Activated naive CD4-positive, alpha-beta T cell (primary cell): ENCODE data around the gene CLN6.

ENCODE experiments used
- DNase-seq, 4 experiments: peaks; one replicate each; lab custom pipeline; 2025; lab: John Stamatoyannopoulos, UW

The CLN6 gene

GRCh38 chr15:68229386-68230156 lies at the start of gene CLN6:
TSS of gene CLN6 (minus strand) at chr15:68229728. CDS start at chr15:68229584, 144 bp downstream.
- peak; percentile 59 to 81 (median 67) for DNase-seq

DNA sequence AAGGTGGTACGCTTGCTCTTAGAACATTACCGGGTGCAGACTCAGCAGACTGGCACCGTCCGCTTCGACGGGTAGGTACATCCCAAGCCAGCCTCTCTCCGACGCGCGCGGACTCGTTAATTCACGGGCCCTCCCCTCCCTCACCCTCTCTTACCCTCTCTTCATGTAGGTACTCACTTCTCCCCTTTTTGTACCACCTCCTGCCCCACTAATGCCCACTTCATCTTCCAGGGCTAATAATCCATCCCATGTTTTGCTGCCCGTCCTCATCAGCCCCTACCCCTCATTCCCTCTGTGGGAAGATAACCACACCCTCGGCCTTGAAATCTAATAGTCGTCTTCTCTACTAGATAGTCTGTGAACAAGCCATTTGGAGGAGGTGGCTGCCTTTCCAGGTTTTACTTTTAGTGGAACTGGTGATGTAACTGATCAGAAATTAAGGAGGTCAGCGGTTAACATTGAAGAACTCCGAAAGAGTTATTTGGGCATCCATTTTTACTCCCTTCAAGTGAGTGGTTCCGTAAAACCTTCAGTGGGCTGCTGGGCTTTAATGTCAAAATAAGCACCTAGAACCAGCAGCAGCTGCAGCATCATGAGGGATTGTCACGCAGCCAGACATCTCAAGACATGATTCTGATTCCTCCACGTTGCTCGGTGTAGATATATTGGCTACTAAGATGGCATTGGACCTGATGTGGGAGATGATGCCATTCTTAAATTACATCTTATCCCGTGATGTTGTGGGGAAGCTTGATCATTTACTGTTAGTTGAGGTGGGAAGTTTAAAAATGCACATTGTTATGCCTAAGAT lies 49.3 kb upstream of the CLN6 start:
- DNase-seq: no peak

DNA sequence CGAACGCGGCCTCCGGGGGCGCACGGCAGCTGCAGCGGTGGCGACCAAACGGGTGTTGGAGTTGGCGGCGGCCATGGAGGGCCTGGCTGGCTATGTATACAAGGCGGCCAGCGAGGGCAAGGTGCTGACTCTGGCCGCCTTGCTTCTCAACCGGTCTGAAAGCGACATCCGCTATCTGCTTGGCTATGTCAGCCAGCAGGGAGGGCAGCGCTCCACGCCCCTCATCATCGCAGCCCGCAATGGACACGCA lies 48.7 kb upstream of the CLN6 start:
- DNase-seq: peak in 1 of 4 experiments; percentile 46

DNA sequence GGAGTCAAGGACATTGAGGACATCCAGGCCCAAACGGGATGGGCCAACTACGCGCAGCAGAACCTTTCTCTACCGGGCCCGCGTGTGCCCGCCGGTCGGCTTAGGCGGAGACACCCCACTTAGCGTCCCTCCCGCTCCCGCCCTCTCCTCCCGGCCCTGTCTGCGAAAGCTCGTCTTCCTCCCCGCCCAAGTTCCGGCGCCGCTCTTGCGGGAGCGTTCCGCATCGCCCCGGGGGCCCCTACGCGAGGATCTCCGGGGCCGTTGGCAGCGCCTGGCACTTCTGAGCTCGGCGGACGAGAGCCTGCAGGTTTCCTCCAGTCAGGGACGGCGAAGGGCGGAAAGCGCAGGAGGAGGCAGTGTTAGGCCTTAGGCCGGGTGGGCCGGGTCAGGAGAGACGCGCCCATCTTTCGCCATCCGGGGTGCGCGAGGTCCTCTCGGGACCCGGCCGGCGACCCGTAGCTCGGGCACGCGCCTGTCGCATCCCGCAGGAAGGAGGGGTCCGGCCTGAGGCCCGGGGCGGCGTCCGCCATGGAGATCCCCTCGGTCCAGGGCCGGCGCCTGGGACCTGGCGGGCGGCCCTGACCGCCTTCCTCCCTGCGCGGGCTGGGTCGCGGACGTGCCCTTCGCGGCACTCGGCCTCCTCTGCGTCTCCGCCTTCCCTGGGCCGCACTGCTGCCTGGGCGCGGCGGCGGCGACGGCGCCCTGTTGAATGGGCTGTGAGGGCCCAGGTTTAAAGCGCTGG lies 48.2 kb upstream of the CLN6 start, which contains the start of gene FEM1B:
FEM1B (plus strand) TSS at position 143 of the 742 bp plus-strand sequence. CDS start 673 bp downstream, outside the sequence.
- peak; percentile 79 to 86 (median 82) for DNase-seq

DNA sequence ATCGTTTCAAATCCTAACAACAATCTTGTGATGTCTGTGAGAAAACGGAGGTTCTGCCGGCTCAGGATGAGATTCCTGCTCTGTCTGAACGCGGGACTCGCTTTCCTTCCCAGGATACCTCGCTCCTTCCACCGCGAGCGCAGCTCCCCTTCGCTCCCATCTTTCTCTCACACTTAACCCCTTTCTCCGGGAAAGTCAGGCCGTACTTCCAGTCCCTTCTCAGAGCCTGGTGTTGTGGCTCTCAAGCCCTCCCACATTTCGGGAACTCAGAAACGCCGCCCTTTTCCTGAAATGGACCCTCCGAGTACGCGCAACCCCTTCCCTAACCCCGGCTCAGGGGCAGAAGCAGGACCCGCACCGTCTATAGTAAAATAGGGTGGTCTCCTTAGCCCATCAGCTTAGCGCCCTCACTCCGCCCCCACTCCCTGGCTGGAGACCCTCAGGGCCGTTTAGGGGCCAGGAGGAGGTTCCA lies 47.6 kb upstream of the CLN6 start:
- no peak for DNase-seq

DNA sequence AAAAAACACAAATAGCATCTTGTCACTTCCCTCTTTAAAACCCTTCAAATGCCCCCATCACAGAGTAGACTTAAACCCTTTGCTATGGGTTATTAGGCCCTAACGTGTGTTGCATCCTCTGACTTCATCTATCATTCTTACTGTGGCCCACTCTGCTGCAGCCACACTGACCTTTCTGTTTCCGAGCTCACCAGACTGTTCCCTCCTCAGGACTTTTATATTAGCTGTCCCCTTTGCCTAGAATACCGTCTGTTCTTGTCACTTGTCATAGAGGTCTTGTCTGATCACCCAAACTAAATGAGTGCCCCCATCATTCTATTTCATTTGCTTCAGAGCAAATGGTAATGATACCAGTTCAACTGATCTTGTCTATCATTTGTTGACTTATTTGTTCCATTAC lies 47.1 kb upstream of the CLN6 start:
- no peak for DNase-seq

DNA sequence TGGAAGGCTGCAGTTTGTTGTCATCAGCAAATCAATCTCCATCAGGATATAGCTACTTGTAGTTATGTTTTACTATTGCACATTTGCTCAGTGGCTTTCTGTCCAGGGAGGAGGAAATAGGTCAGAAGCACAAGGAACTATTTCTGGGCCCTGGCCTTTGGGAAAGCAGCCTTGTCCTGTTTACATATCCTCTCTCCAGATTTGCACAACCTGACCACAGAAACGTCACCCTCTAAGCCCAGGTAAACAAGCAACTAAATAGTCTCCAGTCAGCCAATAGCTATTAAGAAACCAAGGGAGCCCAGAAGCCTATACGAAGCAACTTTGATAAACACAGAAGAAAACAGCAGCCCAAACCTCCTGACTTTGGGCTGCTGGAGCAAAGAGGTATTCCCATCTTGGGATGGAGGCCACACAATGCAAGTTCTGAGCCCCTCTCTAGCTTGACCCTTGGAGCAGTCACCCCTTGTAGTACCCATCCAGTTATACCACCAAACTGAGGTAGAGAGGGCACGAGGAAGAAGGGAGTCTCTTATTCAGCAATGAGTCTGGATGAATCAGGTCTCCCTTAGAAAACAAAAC lies 45.7 kb upstream of the CLN6 start:
- DNase-seq: no peak

GRCh38 chr15:68274201-68274848 lies 44.8 kb upstream of the CLN6 start:
- DNase-seq: no peak

DNA sequence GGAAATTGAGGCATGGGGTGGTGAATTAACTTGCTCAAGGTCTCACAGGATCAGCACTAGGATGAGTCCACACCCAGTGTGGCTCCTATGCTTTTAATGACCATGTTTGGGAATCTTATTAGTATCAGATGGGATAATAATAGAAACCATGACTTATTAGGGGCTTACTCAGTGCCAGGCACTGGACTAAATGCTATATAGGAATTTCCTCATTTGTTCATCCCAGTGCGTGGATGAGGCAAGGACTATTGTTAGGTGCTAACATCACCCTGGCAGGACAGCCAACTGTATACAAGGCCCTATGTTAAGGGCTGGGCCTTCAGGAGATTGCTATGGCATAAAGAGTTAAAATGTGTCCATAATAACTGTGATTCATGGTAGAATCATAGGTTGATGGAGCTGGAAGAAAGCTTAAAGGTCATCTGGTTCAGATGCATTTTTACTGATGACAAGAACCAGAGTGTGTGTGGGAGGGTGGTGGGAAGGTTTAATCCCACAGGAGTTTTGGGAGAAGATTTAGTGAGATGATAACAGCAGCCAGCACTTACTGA lies 43.3 kb upstream of the CLN6 start:
- no peak for DNase-seq

DNA sequence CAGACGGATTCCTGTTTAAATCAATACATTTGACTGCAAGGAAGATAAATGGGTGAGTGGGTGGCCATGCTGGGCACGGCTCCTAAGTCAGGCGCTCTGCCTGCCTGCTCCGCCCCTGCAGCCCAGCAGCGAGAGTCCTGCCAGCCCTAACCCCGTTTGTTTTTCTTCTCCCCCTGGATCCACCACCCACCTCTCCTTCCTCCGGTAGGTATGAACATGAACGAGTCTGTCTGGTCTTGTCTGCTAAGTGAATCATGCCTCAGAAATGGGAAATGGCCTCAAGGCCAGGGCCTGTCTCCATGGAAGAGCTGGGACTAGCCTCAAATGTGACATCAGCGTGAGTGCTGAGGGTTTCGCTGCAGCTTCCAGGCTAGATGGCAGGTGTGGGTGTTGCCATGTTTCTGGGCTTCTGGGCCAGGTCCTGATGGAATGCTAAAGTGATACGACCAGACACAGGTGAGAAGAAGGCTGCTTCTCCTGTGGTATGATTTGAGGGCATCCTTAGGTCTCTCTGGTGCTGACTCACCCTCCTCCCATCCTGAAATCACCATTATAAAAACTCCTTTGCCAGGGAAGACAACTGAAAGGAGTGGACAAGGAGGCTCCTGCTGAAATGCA lies 42.4 kb upstream of the CLN6 start:
- DNase-seq: no peak

DNA sequence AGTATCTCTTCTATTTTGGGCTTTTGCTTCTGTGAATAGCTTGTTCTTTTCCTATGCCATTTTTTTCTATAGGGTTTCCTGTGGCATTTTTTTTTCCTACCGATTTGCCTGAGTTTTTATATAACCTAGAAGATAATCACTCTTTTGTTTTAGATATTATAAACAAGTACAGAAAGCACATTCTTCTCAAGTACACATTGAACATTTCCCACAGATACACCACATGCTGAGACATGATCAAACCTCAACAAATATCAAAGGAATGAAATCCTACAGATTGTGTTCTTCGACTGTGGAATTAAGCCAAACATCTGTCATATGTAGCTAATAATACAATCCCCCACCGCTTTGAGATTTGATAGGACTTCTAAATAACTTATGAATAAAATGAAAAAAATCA lies 38.9 kb upstream of the CLN6 start:
- DNase-seq: no peak

DNA sequence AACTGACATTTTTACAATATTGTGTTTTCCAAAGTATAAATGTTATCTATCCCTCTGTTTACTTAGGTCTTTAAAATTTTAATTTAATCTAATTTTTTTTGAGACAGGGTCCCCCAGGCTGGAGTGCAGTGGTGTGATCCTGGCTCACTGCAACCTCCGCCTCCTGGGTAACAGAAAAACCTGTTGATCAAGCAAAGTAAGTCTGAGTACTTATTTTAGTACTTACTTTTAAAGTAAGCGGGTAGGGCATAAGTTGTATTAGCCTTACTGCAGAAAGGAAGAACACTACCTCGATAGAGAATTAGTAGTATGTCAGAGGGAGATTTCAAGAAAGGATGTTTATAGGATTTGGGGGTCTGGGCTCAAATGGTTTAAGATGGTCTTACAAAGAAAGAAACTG lies 36.1 kb upstream of the CLN6 start:
- no peak for DNase-seq

DNA sequence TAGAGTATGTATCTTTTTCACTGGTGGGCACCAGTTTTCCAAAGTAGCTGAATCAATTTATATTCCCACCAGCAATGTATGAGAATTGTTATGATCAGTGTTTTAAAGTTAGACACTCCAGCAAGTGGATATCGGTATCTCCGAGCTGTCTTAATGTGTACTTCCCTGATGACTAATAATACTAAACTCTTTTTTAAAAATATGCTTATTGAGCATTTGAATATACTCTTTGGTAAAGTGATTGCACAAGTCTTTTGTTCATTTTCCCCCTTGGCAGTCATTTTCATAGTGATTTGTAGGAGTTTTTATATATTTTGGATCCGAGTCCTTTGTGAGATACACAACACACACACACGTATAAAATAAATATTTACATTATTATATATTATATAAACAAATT lies 35.6 kb upstream of the CLN6 start:
- no peak for DNase-seq

DNA sequence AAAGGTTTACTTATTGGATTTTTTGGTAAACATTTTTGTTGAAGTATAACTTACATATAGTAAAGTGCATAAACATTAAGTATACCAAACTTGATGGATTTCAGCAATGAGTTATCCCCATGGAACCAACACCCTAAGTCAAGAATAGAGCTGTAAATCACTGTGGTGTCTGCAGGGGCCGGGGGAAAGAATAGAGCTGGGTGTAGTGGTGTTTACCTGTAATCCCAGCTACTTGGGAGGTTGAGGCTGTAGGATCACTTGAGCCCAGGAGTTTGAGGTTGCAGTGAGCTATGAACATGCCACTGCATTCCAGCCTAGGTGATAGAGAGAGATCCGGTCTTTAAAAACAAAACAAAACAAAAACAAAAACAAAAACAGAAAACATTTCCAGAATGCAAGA lies 34.8 kb upstream of the CLN6 start:
- DNase-seq: no peak

GRCh38 chr15:68262514-68263356 lies 33.2 kb upstream of the CLN6 start:
- no peak for DNase-seq

DNA sequence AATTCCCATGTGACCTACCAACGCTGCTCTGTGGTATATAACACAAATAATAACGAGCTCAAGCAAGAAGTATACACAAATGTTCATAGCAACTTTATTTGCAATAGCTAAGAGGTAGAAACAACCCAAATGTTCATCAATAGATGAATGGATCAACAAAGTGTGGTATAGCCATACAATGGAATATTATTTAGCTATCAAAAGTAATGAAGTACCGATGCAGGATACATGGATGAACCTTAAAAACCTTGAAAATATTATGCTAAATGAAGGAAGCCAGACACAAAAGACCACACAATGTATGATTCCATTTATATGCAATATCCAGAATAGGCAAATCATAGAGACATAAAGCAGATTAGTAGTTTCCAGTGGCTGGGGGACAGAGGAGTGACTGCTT lies 32.5 kb upstream of the CLN6 start:
- DNase-seq: no peak

DNA sequence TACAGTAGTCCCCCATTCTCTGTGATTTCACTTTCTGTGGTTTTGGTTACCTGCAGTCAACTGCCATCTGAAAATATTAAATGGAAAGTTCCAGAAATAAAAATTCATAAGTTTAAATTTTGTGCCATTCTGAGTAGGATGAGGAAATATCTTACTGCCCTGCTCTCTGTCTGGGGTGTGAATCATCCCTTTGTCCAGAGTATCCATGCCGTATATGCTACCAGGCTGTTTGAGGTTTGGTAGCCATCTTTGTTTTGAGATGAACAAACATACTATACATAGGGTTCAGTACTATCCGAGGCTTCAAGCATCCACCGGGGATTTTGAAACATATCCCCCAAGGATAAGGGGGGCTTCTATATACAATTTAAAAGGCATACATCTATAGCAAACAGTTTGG lies 31.7 kb upstream of the CLN6 start:
- no peak for DNase-seq

DNA sequence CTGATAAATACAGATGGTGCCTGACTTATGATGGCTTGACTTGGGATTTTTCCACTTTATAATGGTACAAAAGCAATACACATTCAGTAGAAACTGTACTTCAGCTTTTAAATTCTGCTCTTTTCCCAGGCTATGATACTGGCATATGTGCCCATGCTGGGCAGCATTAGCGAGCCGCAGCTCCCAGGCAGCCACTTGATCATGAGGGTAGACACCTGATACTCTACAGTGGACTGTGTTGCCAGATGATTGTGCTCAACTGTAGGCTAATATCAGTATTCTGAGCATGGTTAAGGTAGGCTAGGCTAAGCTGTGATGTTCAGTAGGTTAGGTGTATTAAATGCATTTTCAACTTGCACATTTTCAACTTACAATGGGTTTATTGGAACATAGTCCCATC lies 30.4 kb upstream of the CLN6 start:
- no peak for DNase-seq

DNA sequence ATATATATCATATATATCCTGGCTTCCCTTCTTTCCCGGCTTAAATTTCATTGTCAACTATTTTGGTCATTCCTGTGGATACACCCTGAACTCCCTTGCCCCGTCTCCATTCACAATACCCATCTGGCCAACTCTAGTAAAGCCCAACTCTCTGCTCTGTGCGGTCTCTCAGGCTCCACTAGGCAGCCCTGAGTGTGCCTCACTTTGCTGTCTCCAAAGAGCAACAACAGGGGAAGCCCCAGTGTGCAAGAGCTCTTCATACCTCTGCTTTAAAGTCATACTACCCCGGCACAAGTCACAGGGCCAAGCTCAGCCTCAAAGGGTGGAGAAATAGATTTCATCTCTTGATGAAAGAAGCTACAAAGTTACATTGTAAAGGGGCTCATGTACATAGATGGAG lies 29.2 kb upstream of the CLN6 start:
- peak in 1 of 4 experiments; percentile 5 for DNase-seq
